SK-N-SH treated with all-trans-retinoic acid at 6 μM for 48 hours (cell line): Measurements from ENCODE around the gene UBE3C.

Source experiments
- ATAC-seq: fragments of 200-7000 bp; cut with Tn5 transposase; 3 replicates; pipeline ENCODE4 v1.9.1; 2020; ENCODE audit warnings: mild to moderate bottlenecking, moderate library complexity
- ARNTL ChIP-seq: fragments of 450-650 bp; formaldehyde crosslinking; IDR thresholded peaks from 2 replicates; pipeline ENCODE4 v1.5.0; 2020; ENCODE audit warnings: low read depth, mild to moderate bottlenecking, moderate library complexity, borderline replicate concordance
- BACH2 ChIP-seq: fragments of 250-450 bp; sonication (Bioruptor Pico); IDR thresholded peaks from 2 replicates; pipeline ENCODE4 v1.9.0; 2021; ENCODE audit warnings: mild to moderate bottlenecking, borderline replicate concordance
- CSDC2 ChIP-seq: fragments of 250-450 bp; sonication (Bioruptor Pico); IDR thresholded peaks from 2 replicates; pipeline ENCODE4 v1.5.0; 2020; ENCODE audit warnings: mild to moderate bottlenecking, moderate library complexity
- ESRRG ChIP-seq: fragments of 250-450 bp; sonication (Bioruptor Pico); IDR thresholded peaks from 2 replicates; pipeline ENCODE4 v1.6.1; 2021; ENCODE audit warnings: mild to moderate bottlenecking
- GLIS3 ChIP-seq: fragments of 250-450 bp; sonication (Bioruptor Pico); IDR thresholded peaks from 2 replicates; pipeline ENCODE4 v1.5.0; 2020; ENCODE audit warnings: mild to moderate bottlenecking, moderate library complexity
- ISL1 ChIP-seq: fragments of 250-450 bp; sonication (Bioruptor Pico); IDR thresholded peaks from 2 replicates; pipeline ENCODE4 v2.1.2; 2022; ENCODE audit warnings: mild to moderate bottlenecking, moderate library complexity
- PPARA ChIP-seq: fragments of 250-450 bp; sonication (Bioruptor Pico); IDR thresholded peaks from 2 replicates; pipeline ENCODE4 v1.5.0; 2020; ENCODE audit warnings: mild to moderate bottlenecking, borderline replicate concordance
- SNAI2 ChIP-seq: fragments of 250-450 bp; sonication (Bioruptor Pico); IDR thresholded peaks from 2 replicates; pipeline ENCODE4 v1.5.0; 2020; ENCODE audit warnings: mild to moderate bottlenecking, moderate library complexity
- TOX ChIP-seq: fragments of 250-450 bp; sonication (Bioruptor Pico); IDR thresholded peaks from 2 replicates; pipeline ENCODE4 v1.8.0; 2021; ENCODE audit warnings: mild to moderate bottlenecking, moderate library complexity, borderline replicate concordance
- ZC3H10 ChIP-seq: fragments of 250-450 bp; sonication (Bioruptor Pico); IDR thresholded peaks from 2 replicates; pipeline ENCODE4 v1.5.1; 2021; ENCODE audit warnings: mild to moderate bottlenecking, moderate library complexity
- ZFP3 ChIP-seq: fragments of 250-450 bp; sonication (Bioruptor Pico); IDR thresholded peaks from 2 replicates; pipeline ENCODE4 v1.5.0; 2020; ENCODE audit warnings: mild to moderate bottlenecking, moderate library complexity
- ZFP30 ChIP-seq: fragments of 450-650 bp; formaldehyde crosslinking; IDR thresholded peaks from 2 replicates; pipeline ENCODE4 v1.5.0; 2022; ENCODE audit warnings: mild to moderate bottlenecking, moderate library complexity
- ZNF565 ChIP-seq: fragments of 450-650 bp; formaldehyde crosslinking; conservative IDR thresholded peaks from 2 replicates; pipeline ENCODE4 v1.5.0; 2020; ENCODE audit warnings: low read depth, mild to moderate bottlenecking, moderate library complexity
- ZNF70 ChIP-seq: fragments of 450-650 bp; formaldehyde crosslinking; IDR thresholded peaks from 2 replicates; pipeline ENCODE4 v1.5.0; 2020; ENCODE audit warnings: mild to moderate bottlenecking, moderate library complexity
- ZNF8 ChIP-seq: fragments of 450-650 bp; formaldehyde crosslinking; IDR thresholded peaks from 2 replicates; pipeline ENCODE4 v1.5.0; 2020; ENCODE audit warnings: mild to moderate bottlenecking, moderate library complexity
- TF ChIP-seq, protein P1 (sequence below): fragments of 250-450 bp; sonication (Bioruptor Pico); IDR thresholded peaks from 2 replicates; pipeline ENCODE4 v1.5.1; 2020; ENCODE audit warnings: low read depth, mild to moderate bottlenecking, moderate library complexity
- TF ChIP-seq, protein P2 (sequence below): fragments of 250-450 bp; sonication (Bioruptor Pico); IDR thresholded peaks from 2 replicates; pipeline ENCODE4 v1.8.0; 2021; ENCODE audit warnings: low read depth, mild to moderate bottlenecking, moderate library complexity, borderline replicate concordance
- TF ChIP-seq, protein P3 (sequence below): fragments of 250-450 bp; sonication (Bioruptor Pico); IDR thresholded peaks from 2 replicates; pipeline ENCODE4 v1.5.1; 2021; ENCODE audit warnings: mild to moderate bottlenecking, moderate library complexity
- TF ChIP-seq, protein P4 (sequence below): fragments of 250-450 bp; sonication (Bioruptor Pico); IDR thresholded peaks from 2 replicates; pipeline ENCODE4 v1.5.0; 2020; ENCODE audit warnings: mild to moderate bottlenecking, moderate library complexity
- TF ChIP-seq, protein P5 (sequence below): fragments of 250-450 bp; sonication (Bioruptor Pico); IDR thresholded peaks from 2 replicates; pipeline ENCODE4 v1.8.0; 2020; ENCODE audit warnings: mild to moderate bottlenecking, moderate library complexity, borderline replicate concordance

Gene UBE3C

DNA sequence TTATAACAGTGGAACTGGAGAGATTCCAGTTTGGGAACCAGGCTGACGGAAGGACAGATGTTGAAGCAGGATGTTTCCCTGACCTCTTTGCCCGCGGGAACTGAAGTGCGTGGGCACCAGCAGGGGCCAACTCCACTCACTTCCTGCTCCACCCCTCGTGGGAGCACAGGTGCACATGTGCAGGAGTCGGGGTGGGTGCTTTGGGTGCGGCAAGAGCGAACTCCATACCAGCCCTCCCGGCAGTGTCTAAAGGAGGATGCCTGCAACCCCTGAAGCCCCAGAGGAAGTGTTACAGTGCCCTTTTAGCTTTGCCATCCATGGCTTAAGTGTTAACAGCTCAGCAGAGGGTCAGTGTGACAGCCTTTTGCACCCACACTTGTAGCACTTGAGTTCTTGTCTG, 27.4 kb upstream of the UBE3C start:
- TF ChIP-seq ZFP3 (CRISPR knock-in tag) (no peak), ISL1 (no peak), TOX (CRISPR knock-in tag) (no peak), ESRRG (CRISPR knock-in tag) (no peak), GLIS3 (CRISPR knock-in tag) (no peak)
- TF ChIP-seq, protein P1, sequence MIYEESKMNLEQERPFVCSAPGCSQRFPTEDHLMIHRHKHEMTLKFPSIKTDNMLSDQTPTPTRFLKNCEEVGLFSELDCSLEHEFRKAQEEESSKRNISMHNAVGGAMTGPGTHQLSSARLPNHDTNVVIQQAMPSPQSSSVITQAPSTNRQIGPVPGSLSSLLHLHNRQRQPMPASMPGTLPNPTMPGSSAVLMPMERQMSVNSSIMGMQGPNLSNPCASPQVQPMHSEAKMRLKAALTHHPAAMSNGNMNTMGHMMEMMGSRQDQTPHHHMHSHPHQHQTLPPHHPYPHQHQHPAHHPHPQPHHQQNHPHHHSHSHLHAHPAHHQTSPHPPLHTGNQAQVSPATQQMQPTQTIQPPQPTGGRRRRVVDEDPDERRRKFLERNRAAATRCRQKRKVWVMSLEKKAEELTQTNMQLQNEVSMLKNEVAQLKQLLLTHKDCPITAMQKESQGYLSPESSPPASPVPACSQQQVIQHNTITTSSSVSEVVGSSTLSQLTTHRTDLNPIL: no peak
- ATAC-seq: no peak

DNA sequence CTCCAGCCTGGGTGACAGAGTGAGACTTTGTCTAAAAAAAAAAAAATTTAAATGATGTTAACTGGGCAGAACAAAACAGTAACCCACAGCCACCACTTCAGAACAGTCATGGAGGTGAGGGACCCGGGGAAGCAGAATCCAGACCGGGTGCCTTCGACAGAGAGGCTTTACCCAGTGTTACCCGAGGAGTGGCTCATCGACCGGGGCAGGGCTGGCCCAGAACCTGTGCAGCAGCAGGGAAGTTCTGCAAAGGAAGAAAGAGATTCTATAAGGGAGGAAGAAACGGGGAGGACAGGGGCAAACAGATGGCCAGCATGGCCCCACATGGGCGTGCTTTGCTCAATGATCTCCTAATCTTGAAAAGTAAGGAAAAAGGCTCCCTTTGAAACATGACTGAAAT, 26.0 kb upstream of the UBE3C start:
- no peak for TF ChIP-seq ZFP30 (CRISPR knock-in tag)
- TF ChIP-seq, protein P2, sequence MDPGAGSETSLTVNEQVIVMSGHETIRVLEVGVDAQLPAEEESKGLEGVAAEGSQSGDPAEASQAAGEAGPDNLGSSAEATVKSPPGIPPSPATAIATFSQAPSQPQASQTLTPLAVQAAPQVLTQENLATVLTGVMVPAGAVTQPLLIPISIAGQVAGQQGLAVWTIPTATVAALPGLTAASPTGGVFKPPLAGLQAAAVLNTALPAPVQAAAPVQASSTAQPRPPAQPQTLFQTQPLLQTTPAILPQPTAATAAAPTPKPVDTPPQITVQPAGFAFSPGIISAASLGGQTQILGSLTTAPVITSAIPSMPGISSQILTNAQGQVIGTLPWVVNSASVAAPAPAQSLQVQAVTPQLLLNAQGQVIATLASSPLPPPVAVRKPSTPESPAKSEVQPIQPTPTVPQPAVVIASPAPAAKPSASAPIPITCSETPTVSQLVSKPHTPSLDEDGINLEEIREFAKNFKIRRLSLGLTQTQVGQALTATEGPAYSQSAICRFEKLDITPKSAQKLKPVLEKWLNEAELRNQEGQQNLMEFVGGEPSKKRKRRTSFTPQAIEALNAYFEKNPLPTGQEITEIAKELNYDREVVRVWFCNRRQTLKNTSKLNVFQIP (CRISPR knock-in tag): no peak
- TF ChIP-seq, protein P3, sequence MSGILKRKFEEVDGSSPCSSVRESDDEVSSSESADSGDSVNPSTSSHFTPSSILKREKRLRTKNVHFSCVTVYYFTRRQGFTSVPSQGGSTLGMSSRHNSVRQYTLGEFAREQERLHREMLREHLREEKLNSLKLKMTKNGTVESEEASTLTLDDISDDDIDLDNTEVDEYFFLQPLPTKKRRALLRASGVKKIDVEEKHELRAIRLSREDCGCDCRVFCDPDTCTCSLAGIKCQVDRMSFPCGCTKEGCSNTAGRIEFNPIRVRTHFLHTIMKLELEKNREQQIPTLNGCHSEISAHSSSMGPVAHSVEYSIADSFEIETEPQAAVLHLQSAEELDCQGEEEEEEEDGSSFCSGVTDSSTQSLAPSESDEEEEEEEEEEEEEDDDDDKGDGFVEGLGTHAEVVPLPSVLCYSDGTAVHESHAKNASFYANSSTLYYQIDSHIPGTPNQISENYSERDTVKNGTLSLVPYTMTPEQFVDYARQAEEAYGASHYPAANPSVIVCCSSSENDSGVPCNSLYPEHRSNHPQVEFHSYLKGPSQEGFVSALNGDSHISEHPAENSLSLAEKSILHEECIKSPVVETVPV (CRISPR knock-in tag): no peak
- no peak for TF ChIP-seq ISL1
- TF ChIP-seq SNAI2 (CRISPR knock-in tag): no peak
- no peak for TF ChIP-seq TOX (CRISPR knock-in tag)
- no peak for TF ChIP-seq ZNF565
- no peak for TF ChIP-seq ZC3H10 (CRISPR knock-in tag)
- TF ChIP-seq ZNF8 (CRISPR knock-in tag): no peak
- TF ChIP-seq, protein P4, sequence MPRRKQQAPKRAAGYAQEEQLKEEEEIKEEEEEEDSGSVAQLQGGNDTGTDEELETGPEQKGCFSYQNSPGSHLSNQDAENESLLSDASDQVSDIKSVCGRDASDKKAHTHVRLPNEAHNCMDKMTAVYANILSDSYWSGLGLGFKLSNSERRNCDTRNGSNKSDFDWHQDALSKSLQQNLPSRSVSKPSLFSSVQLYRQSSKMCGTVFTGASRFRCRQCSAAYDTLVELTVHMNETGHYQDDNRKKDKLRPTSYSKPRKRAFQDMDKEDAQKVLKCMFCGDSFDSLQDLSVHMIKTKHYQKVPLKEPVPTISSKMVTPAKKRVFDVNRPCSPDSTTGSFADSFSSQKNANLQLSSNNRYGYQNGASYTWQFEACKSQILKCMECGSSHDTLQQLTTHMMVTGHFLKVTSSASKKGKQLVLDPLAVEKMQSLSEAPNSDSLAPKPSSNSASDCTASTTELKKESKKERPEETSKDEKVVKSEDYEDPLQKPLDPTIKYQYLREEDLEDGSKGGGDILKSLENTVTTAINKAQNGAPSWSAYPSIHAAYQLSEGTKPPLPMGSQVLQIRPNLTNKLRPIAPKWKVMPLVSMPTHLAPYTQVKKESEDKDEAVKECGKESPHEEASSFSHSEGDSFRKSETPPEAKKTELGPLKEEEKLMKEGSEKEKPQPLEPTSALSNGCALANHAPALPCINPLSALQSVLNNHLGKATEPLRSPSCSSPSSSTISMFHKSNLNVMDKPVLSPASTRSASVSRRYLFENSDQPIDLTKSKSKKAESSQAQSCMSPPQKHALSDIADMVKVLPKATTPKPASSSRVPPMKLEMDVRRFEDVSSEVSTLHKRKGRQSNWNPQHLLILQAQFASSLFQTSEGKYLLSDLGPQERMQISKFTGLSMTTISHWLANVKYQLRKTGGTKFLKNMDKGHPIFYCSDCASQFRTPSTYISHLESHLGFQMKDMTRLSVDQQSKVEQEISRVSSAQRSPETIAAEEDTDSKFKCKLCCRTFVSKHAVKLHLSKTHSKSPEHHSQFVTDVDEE (CRISPR knock-in tag): no peak
- TF ChIP-seq, protein P1: no peak
- no peak for TF ChIP-seq PPARA (CRISPR knock-in tag)
- no peak for TF ChIP-seq ARNTL
- ATAC-seq: no peak

DNA sequence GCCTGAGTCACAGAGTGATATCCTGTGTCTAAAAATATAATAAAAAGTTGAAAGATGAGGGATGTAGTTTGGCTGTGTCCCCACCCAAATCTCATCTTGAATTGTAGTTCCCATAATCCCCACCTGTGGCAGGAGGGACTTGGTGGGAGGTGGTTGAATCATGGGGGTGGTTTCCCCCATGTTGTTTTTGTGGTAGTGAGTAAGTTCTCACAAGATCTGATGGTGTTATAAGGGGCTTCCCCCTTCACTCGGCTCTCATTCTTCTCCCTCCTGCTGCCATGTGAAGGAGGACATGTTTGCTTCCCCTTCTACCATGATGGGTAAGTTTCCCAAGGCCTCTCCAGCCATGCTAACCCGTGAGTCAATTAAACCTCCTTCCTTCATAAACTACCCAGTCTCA, 25.1 kb upstream of the UBE3C start:
- TF ChIP-seq ZC3H10 (CRISPR knock-in tag) (no peak), ARNTL (no peak), GLIS3 (CRISPR knock-in tag) (no peak), ZNF8 (CRISPR knock-in tag) (no peak), CSDC2 (no peak), ZNF70 (CRISPR knock-in tag) (no peak), BACH2 (no peak), ZFP30 (CRISPR knock-in tag) (no peak), ZFP3 (CRISPR knock-in tag) (no peak), SNAI2 (CRISPR knock-in tag) (no peak)
- TF ChIP-seq, protein P5, sequence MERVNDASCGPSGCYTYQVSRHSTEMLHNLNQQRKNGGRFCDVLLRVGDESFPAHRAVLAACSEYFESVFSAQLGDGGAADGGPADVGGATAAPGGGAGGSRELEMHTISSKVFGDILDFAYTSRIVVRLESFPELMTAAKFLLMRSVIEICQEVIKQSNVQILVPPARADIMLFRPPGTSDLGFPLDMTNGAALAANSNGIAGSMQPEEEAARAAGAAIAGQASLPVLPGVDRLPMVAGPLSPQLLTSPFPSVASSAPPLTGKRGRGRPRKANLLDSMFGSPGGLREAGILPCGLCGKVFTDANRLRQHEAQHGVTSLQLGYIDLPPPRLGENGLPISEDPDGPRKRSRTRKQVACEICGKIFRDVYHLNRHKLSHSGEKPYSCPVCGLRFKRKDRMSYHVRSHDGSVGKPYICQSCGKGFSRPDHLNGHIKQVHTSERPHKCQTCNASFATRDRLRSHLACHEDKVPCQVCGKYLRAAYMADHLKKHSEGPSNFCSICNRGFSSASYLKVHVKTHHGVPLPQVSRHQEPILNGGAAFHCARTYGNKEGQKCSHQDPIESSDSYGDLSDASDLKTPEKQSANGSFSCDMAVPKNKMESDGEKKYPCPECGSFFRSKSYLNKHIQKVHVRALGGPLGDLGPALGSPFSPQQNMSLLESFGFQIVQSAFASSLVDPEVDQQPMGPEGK (CRISPR knock-in tag): no peak
- TF ChIP-seq, protein P2 (CRISPR knock-in tag): no peak
- TF ChIP-seq, protein P3 (CRISPR knock-in tag): no peak
- TF ChIP-seq, all 23 proteins: peak for 0
- ATAC-seq: no peak
